Activated B cell treated with CpG ODN at 0.5 μM for 24 hours (primary cell): ENCODE measurements around the gene LBHD2. TPM values are rescaled to one million over a fixed set of nuclear protein-coding genes. Genes with fewer than 3 reads are reported as not detected.

Experiments
- ATAC-seq: fragments of 200-7000 bp; cut with Tn5 transposase; one replicate; pipeline ENCODE4 v1.10.0; 2021; ENCODE audit warnings: low read depth, mild to moderate bottlenecking, moderate library complexity
- CTCF ChIA-PET: fragments of 350-600 bp; sonication (Branson Sonifier 250); formaldehyde crosslinking; loops from one replicate; lab custom pipeline; 2021; ENCODE audit warnings: antibody characterized with exemption; lab: Charles Lee
- POLR2A ChIA-PET: fragments of 350-600 bp; sonication (Branson Sonifier 250); formaldehyde crosslinking; loops from one replicate; lab custom pipeline; 2021; ENCODE audit warnings: antibody characterized with exemption; lab: Charles Lee
- DNase-seq: peaks from one replicate; pipeline ENCODE4 v3.0.0; 2022
- H3K27ac Mint-ChIP-seq: one replicate; pipeline ENCODE4 v1.8.0; 2020; ENCODE audit warnings: mixed read lengths
- H3K27me3 Mint-ChIP-seq: one replicate; pipeline ENCODE4 v1.8.0; 2021; ENCODE audit warnings: mixed read lengths
- H3K36me3 Mint-ChIP-seq: one replicate; pipeline ENCODE4 v1.8.0; 2021; ENCODE audit warnings: low read depth, mixed read lengths
- H3K4me1 Mint-ChIP-seq: one replicate; pipeline ENCODE4 v1.8.0; 2021; ENCODE audit warnings: mixed read lengths
- H3K4me3 Mint-ChIP-seq: one replicate; pipeline ENCODE4 v1.8.0; 2020; ENCODE audit warnings: mild to moderate bottlenecking, mixed read lengths
- H3K9me3 Mint-ChIP-seq: one replicate; pipeline ENCODE4 v1.8.0; 2020; ENCODE audit warnings: mixed read lengths
- CTCF ChIP-seq: fragments of 200-600 bp; IDR thresholded peaks from one replicate; pipeline ENCODE4 v1.8.0; 2022; ENCODE audit warnings: antibody characterized with exemption, mild to moderate bottlenecking
- intact Hi-C: fragments of 100-400 bp; cut with micrococcal nuclease; formaldehyde crosslinking; loops from one replicate; pipeline ENCODE4 v1.15.1; 2024
- total RNA-seq: library from RNA; stranded (reverse); gene quantifications from 2 replicates; pipeline ENCODE4 v1.2.3, GENCODE V29; 2022

Gene LBHD2
- total RNA-seq, 1 donor from 2014 or later: not detected

- DNase-seq (no peak), ATAC-seq (no peak)
- intact Hi-C loops: no loop called here
- no peaks in the 10 kb centered on the region for H3K9me3 Mint-ChIP-seq
- no peak within 1 kb of the TSS for H3K27ac Mint-ChIP-seq
- H3K27me3 Mint-ChIP-seq: peaks cover 3% of the 10 kb centered on the region
- TF ChIP-seq CTCF: no peak
- no peak within 1 kb of the TSS for H3K4me3 Mint-ChIP-seq
- H3K4me1 Mint-ChIP-seq: peaks cover 8% of the 10 kb centered on the region
- no peaks in the 10 kb centered on the region for H3K36me3 Mint-ChIP-seq
- ChIA-PET POLR2A (no interaction called here), CTCF (interaction anchor here (0.6 to 3.1 kb wide), 2 partner anchors 11 to 13 kb away, joined by 3 to 14 read pairs; no protein-coding TSS in a partner anchor)
Measured at GRCh38 chr14:103094406-103095209, 10.6 kb downstream of the LBHD2 start, which contains the start of gene EXOC3L4. EXOC3L4 (plus strand) TSS chr14:103094725; CDS start chr14:103100220, 5,495 bp downstream.

- ChIA-PET POLR2A (no interaction called here), CTCF (interaction anchor here (0.6 to 3.1 kb wide), 2 partner anchors 10 to 14 kb away, joined by 3 to 14 read pairs; no protein-coding TSS in a partner anchor)
- H3K36me3 Mint-ChIP-seq: no peaks in the 10 kb centered on the region
- ATAC-seq (no peak), DNase-seq (no peak)
- intact Hi-C loops: no loop called here
- H3K27me3 Mint-ChIP-seq: peaks cover 3% of the 10 kb centered on the region
- H3K9me3 Mint-ChIP-seq: no peaks in the 10 kb centered on the region
- H3K4me3 Mint-ChIP-seq: no peak overlapping the region
- H3K27ac Mint-ChIP-seq: no peak overlapping the region
- H3K4me1 Mint-ChIP-seq: peaks cover 12% of the 10 kb centered on the region
- TF ChIP-seq CTCF: no peak
Measured at GRCh38 chr14:103095210-103095778, 11.3 kb downstream of the LBHD2 start.

DNA sequence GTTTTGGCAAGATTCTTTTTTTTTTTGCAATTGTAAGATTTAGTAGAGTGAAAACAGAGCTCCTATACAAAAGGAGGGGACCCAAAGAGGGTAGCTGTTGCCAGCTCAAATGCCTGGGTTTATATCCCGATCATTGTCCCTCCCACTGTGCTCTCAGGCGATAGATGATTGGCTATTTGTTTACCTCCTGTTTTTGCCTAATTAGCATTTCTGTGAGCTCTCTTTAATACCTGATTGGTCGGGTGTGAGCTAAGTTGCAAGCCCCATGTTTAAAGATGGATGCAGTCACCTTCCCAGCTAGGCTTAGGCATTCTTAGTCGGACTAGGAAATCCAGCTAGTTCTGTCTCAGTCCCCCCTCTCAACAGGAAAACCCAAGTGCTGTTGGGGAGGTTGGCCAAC is 12.4 kb downstream of the LBHD2 start:
- peaks cover 19% of the 10 kb centered on the region for H3K4me1 Mint-ChIP-seq
- ChIA-PET POLR2A (interaction anchor here (0.6 kb wide), 2 partner anchors 22 to 299 kb away, joined by 3 read pairs; no protein-coding TSS in a partner anchor), CTCF (interaction anchor here (0.7 to 3.1 kb wide), 2 partner anchors 9 to 402 kb away, joined by 3 to 14 read pairs; no protein-coding TSS in a partner anchor)
- H3K9me3 Mint-ChIP-seq: no peaks in the 10 kb centered on the region
- H3K27ac Mint-ChIP-seq: no peak overlapping the region
- no peak for DNase-seq
- no peak overlapping the region for H3K4me3 Mint-ChIP-seq
- ATAC-seq: no peak
- H3K36me3 Mint-ChIP-seq: no peaks in the 10 kb centered on the region
- intact Hi-C loops: no loop called here
- peaks cover 6% of the 10 kb centered on the region for H3K27me3 Mint-ChIP-seq
- no peak for TF ChIP-seq CTCF

DNA sequence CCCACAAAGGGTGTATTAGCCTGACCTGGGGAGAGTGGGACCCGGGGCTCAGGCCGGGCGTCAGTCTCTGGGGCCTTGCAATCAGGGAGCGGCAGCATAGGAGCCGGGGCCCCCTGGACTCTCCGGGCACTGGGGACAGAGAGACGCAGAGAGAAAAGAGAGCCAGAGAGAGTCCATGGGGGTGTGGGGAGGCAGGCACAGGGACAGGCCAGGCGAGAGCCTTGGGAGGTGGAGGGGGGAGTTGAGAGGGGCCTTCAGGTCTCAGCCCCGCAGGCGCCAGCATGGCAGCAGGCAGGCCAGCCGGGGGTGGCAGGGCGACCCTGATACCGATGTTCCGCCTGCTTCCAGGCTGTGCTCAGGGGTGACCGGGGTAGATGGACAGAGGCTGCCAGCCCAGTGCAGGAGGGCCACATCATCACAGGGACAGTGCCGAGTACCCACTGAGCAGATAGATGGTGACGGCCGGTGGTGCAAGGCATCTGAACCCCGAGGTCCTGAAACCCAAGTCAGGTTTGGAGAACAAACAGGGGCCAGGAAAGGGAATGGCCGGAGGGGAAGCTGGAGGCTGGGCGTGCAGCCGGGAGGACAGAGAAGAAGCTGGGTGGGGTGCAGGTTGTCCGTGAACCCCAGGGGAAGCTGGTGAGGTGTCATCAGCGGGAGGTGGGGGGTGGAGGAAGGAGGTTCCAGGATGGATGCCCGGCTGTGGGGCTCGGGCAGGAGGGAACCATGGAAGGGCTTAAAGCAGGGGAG is 13.4 kb downstream of the LBHD2 start:
- ChIA-PET CTCF (interaction anchor here (3.1 kb wide), 1 partner anchor 8 kb away, joined by 14 read pairs; no protein-coding TSS in a partner anchor), POLR2A (no interaction called here)
- Mint-ChIP-seq H3K27me3 (peaks cover 10% of the 10 kb centered on the region), H3K9me3 (no peaks in the 10 kb centered on the region), H3K27ac (no peak overlapping the region), H3K36me3 (no peaks in the 10 kb centered on the region), H3K4me3 (no peak overlapping the region), H3K4me1 (peaks cover 16% of the 10 kb centered on the region)
- DNase-seq: no peak
- ATAC-seq: no peak
- no peak for TF ChIP-seq CTCF
- intact Hi-C loops: no loop called here
